ENCODE measurements around the gene ABCA7.

GRCh38 chr19:1109697-1110671, 70.1 kb downstream of the ABCA7 start:
- TF ChIP-seq CTCF (conservative IDR thresholded peaks at IDR 0.05 in 1 of 2, IDR thresholded peaks at IDR 0.05 in 1 of 2; ENCODE audit: extremely low read depth in 1 of 2, insufficient read depth in 1 of 2, low read depth in 1 of 2, low read length in 2 of 2) = no peak
- TF ChIP-seq EZH2 (IDR thresholded peaks at IDR 0.05; ENCODE audit: borderline replicate concordance, low read length) = no peak

Data from mammary epithelial cell (primary cell).